Right lung (tissue), 5 donors: ENCODE measurements around the gene CYP51A1. TPM values are rescaled to one million over a fixed set of nuclear protein-coding genes. Genes with fewer than 3 reads are reported as not detected.
"Not testable (repeated sequence)": the region's sequence is repeated elsewhere in the genome, so short reads cannot be mapped to it uniquely, and the experiment has no call there.

Experiments
- DNase-seq, 2 donors: peaks; one replicate each; pipeline ENCODE4 v3.0.0-alpha.2; 2013
- polyA plus RNA-seq, 5 donors: library from polyadenylated mRNA; unstranded; fragments of 120-200 nt; gene quantifications; one replicate each; pipeline versions ENCODE4 v1.2.1 to v1.2.3, GENCODE V29; 2013; ENCODE audit warnings: inconsistent platforms in 1 of 5, low replicate concordance in 1 of 5; ENCODE audit not compliant: insufficient read length in 5 of 5, insufficient read depth in 1 of 5

The CYP51A1 gene
- polyA plus RNA-seq, 5 donors, result 30.7 to 46.5 (median 39.0) TPM

DNA sequence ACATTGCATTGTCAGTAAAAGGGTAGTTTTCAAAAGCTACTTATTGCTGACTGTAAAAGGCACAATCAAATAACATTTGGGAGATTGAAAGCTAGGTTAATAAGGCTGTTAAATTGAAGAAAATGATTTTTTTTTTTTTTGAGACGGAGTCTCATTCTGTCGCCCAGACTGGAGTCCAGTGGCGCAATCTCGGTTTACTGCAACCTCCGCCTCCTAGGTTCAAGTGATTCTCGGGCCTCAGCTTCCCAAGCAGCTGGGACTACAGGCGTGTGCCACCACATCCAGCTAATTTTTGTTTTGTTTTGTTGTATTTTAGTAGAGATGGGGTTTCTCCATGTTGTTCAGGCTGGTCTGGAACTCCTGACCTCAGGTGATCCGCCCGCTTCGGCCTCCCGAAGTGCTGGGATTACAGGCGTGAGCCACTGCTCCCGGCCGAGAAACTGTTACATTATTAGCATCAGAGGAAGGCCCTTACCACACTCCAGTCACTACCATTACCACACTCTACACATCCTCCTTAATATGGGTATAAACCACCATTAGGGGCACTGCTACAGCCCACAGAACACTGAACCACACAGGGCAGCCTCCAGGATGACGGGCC is 1.0 kb downstream of the CYP51A1 start:
- DNase-seq, result no peak

DNA sequence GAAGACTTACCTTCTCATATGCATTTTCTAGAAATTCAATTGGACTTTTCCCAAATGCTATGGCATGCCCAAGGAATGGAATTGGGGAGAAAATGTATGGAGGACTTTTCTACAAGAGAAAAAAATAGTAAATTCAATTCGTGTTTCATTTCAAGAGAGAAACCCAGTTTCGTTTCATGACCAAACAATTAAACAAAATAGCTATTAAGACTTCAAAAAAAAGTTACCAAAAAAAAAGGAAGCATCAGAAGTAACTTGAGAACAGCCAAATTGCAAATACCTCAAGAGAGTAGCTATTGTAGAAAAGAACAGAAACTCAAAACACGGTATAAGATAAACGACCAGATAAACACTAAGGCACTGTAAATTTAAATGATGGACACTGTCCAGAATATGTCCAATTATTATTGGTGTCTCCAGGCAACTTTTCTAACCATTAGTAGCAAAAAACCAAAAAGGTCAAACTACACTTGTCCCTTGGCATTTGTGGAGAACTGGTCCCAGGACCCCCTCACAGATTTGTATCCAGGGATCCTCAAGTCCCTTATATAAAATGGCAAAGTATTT is 2.4 kb downstream of the CYP51A1 start:
- DNase-seq, result no peak

DNA sequence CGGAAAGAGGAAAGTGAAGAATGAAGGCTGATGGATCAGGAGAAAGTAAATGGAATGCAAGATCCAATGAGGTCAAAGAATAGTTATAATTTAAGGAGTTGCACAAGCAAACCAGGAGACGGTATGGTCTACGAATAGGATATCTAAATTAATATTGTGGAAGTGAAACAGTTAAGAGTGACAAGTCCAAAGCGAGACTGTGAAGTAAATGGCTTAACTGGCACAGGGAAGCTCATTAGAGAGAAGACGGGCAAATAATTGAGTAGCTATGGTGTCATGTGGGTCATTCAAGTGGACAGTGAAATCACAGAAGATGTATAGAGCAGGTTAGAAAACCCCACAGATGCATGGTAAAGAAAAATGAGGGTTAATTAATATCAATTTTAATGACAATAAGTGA is 3.2 kb downstream of the CYP51A1 start:
- DNase-seq, result no peak

- no peak for DNase-seq
These were observed 12.6 kb downstream of the CYP51A1 start for GRCh38 chr7:92121681-92122080.

GRCh38 chr7:92119213-92119759 is 15.0 kb downstream of the CYP51A1 start:
- no peak for DNase-seq

GRCh38 chr7:92116949-92117348 is 17.3 kb downstream of the CYP51A1 start:
- no peak for DNase-seq

DNA sequence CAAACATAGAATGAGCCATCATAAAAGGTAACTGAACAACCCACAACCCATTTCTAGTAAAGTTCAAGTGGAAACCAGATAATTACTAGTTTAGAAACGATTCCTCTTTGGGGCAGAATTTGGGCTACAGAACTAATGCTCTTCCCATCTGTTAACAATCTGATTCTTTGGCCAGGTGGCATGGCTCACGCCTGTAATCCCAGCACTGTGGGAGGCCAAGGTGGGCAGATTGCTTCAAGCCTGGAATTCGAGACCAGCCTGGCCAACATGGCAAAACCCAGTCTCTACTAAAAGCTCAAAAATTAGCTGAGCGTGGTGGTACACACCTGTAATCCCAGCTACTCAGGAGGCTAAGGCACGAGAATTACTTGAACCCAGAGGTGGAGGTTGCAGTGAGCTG is 18.5 kb downstream of the CYP51A1 start:
- no peak for DNase-seq

DNA sequence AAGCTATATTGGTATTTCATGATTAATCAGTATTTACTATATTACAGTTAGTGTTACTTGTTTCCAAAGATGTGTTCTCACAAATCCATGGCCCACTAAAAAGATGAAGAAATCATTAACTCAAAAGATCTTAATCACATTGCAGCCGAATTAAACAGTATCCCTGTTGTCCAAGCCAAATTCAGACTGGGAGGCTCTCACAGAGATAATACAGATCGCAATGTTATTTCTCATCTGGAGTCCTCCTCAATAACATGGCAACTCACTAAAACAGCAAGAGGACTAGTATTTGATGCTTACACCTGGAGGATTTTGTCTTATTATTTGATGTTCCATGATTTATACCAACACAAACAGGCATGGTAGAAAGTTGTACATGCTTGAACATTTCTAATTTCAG is 23.4 kb downstream of the CYP51A1 start:
- DNase-seq, result no peak

- DNase-seq, result no peak
These were observed 25.5 kb downstream of the CYP51A1 start for GRCh38 chr7:92108821-92109220.

- DNase-seq, result not testable (repeated sequence)
These were observed 31.4 kb downstream of the CYP51A1 start for GRCh38 chr7:92102862-92103261.

DNA sequence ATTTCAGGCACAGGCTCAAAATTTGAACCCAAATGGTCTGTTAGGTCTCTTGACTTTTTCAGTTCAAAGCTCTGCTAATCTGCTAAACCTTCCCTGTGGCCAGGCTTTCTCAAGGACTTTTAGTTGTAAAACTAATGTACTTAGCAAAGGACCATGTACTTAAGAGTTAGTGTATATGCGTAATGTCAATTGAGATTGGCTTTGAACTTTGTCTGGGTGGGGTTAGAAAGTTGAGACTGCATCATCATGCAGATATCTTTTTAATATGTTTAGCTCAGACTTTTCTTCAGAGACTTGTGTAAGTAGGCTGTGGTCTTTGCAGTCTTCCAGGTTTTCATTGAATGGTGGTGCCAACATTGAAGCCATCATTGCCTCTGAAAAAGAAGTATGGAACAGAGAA is 33.7 kb downstream of the CYP51A1 start:
- no peak for DNase-seq

- no peak for DNase-seq
These were observed 38.9 kb downstream of the CYP51A1 start for GRCh38 chr7:92095380-92095779.

DNA sequence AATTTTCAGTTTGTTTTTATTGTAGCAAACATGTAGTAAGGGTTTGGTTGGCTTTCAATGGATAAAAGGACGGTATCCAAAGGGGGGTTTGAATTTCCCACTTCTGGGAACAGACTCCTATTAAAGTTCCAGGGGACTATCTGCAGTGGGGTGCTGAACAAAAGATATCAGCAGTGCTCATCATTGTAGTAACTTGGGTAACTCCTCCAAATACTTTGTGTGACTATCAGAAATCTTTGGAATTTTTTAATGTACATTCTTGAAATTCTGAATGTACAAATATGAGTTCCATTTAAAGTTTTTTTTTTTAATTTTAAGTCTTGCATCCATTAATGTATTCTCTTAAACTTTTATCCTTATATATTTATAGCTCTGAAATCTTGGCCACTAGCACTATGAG is 42.1 kb downstream of the CYP51A1 start:
- no peak for DNase-seq

GRCh38 chr7:92088266-92088665 is 46.0 kb downstream of the CYP51A1 start:
- no peak for DNase-seq

DNA sequence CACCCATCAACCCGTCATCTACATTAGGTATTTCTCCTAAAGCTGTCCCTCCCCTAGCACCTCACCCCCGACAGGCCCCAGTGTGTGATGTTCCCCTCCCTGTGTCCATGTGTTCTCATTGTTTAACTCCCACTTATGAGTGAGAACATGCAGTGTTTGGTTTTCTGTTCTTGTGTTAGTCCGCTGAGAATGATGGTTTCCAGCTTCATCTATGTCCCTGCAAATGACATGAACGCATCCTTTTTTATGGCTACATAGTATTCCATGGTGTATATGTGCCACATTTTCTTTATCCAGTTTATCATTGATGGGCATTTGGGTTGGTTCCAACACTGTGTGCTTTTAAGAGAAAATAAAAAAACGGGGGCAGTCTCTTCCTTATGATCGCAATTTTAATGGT is 50.4 kb downstream of the CYP51A1 start:
- not testable (repeated sequence) for DNase-seq

DNA sequence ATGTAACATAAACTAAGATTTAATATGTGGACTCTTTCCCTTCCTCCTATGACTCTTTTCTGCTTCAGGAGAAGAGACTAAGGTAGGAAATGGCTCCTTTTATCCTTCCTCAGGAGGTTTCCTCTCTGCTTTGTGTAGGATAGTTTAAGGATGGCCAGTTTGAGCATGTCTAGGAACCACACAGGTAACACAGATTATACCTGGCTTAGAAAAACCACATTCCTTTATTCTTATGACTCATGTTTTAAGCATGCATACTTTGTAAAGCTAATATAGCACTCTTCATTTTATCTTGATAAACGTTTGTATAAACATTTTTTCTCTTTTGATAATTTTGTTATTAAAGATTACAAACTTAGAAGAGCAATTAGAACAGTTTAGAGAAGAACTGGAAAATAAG is 57.8 kb downstream of the CYP51A1 start:
- no peak for DNase-seq

GRCh38 chr7:92075455-92076158 is 58.7 kb downstream of the CYP51A1 start:
- no peak for DNase-seq

DNA sequence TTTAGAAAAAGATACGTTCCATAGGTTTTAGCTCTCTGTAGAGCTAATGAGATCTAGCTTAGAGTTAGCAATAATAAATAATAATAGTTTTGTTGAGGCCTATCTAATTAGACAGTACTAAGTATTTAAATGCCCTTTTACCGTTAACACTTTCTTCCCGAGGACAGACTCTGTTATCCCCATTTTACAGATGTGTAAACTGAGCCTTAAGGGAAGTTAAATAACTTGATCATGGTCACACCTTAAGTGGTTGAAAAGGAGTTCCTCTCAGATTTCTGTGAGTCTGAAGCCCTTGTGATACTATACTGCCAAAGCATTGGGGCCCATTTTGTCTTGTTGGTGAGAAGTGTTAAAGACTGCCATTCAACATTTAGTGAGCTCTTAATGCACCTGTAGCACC is 61.6 kb downstream of the CYP51A1 start:
- no peak for DNase-seq

DNA sequence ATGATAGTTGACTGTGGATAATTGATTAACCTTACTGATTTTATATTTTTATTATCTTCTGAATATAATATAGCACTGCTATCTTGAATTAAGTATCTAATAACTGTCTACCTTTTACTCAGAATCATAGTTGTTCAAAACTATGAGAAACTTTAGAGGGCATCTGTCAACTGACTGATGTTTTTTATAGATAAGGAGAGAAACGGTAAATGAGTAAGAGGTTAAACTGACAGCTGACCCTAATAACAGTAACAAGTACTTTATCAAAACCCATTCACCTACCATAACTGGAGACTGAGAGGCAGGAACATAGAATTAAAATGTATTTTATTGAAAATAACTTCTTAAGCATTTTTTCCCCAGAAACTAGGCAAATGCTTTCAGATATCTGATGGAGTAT is 62.2 kb downstream of the CYP51A1 start:
- DNase-seq, result no peak

- DNase-seq, result no peak
These were observed 63.2 kb downstream of the CYP51A1 start for GRCh38 chr7:92071032-92071431.

DNA sequence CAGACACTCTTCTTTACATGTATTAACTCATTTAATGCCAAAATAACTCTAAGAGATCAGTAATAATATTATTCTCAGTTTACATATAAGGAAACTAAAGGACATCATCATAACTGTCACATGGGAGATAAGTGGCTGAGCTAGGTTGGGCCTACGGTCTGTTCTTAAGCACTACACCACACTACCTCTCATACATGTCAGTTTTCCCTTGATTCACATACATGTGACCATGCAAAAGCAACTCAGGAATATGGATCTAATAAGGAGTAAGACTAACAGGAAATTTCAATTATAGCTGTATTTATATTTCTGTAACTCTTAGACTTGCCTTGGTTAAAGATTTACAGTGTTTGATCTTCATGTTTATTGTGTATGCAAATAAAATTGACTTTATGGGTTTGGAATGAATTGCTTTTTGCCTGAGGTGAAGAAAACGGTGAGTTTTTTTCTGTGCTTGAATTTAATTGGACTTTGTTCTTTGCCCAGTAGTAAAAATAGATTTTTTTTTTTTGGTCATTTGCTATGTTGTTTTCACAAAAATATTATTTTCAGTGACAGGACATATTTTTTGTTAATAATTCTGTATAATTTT is 69.7 kb downstream of the CYP51A1 start:
- DNase-seq, result no peak
